ENCODE measurements around the gene SNAI3.

Gene SNAI3

GRCh38 chr16:88686439-88687253, at the start of gene SNAI3:
Gene SNAI3 (minus strand): TSS chr16:88686507. CDS start chr16:88686406, 101 bp downstream.
- DNase-seq (ENCODE audit: low read depth in 2 of 2): peak; percentile 65 to 70

DNA sequence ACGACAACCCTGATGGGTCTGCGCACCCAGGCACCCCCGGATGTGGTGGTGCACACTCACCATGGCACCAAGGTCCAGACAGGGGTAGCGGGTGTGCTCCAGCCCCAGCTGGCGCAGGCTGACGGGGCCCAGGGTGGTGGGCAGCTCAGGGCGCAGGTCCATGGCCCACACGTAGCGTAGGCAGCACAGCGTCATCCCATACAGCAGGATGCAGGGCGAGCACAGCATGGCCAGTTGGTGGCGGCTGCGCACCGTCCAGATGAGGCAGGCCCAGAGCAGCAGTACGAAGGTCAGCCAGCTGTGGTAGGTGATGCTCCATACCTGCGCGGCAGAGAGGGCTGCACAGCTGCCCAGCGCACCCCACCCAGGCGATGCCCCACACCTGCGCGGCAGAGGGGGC, 49.8 kb upstream of the SNAI3 start:
- DNase-seq (ENCODE audit: low read depth in 2 of 2): no peak

- no peak for DNase-seq (ENCODE audit: low read depth in 2 of 2)
Observed at GRCh38 chr16:88735616-88736015, 49.3 kb upstream of the SNAI3 start.

- no peak for DNase-seq (ENCODE audit: low read depth in 2 of 2)
Observed at GRCh38 chr16:88735121-88735520, 48.8 kb upstream of the SNAI3 start.

DNA sequence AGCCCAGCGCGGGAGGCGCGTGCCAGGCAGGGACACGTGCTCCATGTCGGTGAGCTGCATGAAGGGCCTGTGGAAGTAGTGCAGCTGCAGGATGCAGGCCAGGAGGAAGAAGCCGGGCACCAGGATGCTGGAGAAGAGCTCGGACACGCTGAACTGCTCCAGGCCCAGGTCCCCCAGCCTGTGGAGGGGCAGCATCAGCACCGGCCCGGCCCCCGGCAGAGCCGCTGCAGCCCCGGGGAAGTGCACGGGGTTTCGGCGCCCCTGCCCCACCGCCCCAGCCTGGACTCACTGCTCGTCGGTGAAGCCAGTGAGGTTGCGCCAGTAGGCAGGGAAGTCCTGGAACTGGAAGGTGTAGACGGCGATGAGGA, 48.0 kb upstream of the SNAI3 start:
- DNase-seq (ENCODE audit: low read depth in 2 of 2): no peak

DNA sequence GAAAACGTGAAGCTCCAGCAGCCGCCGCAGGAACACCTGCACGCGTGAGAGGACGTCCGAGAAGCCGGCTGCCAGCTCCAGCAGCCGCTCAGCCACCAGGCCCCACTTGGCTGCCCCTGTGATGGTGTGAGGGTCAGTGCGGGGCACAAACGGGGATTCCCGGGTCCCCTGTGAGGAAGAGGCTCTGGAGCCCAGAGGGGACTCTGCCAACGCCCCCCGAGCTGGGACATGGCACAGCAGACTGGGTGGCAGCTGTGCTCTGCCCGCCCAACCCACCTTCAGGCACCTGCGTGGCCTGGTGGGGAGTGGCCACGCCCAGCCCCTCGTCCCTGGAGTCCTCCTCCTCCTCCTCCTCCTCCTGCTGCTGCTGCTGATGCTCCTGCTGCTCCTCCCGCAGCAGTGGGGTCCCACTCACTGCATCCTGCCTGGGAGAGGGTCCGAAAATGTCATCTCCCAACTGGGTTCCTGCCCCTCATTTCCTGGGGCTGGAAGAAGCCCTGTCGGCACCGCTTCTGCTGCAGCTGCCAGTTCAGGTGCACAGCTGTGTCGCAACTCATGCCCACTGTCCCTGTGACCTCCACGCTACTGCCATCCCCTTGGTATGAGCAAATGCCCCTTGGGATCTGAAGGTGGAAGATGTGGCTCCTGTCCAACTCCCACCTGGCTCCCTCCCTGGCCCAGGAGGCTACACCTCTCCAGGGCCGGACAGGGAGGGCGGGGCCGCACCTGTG, 47.5 kb upstream of the SNAI3 start:
- DNase-seq (ENCODE audit: low read depth in 2 of 2): no peak

GRCh38 chr16:88732961-88733294, 46.6 kb upstream of the SNAI3 start:
- no peak for DNase-seq (ENCODE audit: low read depth in 2 of 2)

- no peak for DNase-seq (ENCODE audit: low read depth in 2 of 2)
Observed at GRCh38 chr16:88732172-88732960, 46.1 kb upstream of the SNAI3 start.

GRCh38 chr16:88731699-88732098, 45.4 kb upstream of the SNAI3 start:
- no peak for DNase-seq (ENCODE audit: low read depth in 2 of 2)

DNA sequence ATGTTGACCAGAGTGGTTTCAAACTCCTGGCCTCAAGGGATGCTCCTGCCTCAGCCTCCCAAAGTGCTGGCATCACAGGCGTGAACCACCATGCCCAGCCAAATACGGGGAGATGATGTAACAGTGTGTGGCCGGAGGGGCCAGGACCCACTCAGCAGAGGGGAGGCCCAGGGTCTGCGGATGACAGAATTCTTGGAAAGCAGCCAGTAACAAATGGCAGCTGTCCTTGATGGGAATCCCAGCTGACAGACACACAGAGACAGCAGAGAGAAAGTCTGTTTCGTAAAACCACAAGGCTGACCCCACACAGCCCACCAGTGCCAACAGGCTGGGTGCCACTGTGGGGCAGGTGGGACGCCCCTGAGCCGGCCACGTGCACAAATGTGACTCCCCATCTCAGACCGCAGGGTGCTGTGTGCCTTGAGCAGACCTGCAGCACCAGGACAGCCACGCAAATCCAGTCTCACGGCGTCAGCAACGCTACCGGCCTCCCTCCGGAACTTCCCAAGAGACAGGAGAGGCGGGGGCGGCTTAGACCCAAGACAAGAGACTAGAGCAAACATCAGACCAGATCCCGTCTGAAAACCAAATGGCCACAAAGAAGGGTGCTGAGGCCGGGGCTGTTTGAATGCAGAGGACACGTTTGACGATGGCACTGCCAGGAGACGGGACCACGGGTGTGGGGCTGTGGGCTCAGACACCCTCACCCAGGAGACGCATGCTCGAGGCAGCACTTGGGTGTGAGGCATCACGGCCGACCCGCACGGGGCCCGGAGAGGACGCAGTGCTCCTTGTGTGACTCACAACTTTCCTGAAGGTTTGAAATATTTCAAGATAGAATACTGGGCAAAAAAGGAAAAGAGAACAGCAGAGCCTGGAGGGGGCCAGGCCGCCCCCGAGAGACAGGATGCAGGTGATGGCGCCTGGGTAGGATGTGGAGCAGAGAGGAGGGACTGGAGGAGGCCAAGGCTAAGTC, 44.6 kb upstream of the SNAI3 start:
- no peak for DNase-seq (ENCODE audit: low read depth in 2 of 2)

DNA sequence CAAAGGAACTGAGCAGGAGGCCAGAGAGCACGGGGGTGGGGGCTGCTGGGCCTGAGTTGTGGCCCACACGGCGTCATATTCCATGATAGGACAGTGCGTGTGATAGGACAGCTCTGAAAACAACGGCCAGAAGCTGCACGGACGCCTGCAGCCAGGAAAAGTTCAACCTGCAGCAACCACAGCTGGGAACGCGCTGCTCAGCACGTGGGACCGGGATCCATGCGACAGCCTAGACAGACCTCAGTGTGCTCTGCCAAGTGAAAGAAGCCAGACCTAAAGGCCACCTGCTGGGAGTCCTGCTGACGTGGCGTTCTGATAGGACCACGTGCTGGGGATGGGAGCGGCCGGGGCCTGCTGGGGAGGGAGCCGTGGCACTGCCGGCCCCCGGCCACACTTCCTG, 41.6 kb upstream of the SNAI3 start:
- no peak for DNase-seq (ENCODE audit: low read depth in 2 of 2)

GRCh38 chr16:88726981-88727380, 40.7 kb upstream of the SNAI3 start:
- no peak for DNase-seq (ENCODE audit: low read depth in 2 of 2)

DNA sequence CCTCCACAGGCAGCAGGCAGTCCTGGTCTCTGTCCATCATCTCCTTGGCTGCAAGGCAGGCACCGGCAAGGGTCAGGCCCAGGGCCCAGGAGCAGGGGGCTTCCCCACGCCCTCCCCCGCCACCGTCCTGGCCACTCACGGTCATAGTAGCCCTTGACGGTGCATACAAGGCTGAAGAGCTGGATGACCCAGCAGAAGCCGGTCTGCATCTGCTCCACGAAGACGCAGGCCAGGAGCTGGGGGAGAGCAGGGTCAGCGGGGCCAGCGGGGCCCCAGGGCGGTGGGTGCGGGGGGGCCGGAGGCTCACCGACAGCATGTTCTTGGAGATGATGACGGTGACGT, 40.1 kb upstream of the SNAI3 start:
- DNase-seq (ENCODE audit: low read depth in 2 of 2): no peak

GRCh38 chr16:88725609-88726407, 39.5 kb upstream of the SNAI3 start:
- no peak for DNase-seq (ENCODE audit: low read depth in 2 of 2)

- DNase-seq (ENCODE audit: low read depth in 2 of 2): no peak
Observed at GRCh38 chr16:88724855-88725555, 38.7 kb upstream of the SNAI3 start.

DNA sequence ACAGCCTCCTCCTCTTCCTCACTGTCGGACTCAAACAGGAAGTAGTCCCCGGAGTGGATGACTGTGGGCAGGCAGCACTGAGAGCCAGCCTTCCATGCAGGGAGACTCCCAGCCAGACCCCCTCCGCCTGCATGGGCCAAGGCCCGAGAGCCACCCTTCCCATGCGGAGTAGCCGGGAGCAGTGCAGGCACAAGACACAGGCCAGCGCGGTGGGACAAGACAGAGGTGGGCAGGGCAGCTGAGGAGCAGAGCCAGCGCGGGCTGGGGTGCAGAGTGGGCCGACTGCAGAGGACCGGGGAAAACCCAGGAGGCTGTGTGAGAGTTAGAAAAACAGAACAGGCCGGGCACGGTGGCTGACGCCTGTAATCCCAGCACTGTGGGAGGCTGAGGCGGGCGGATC, 37.6 kb upstream of the SNAI3 start:
- no peak for DNase-seq (ENCODE audit: low read depth in 2 of 2)

- no peak for DNase-seq (ENCODE audit: low read depth in 2 of 2)
Observed at GRCh38 chr16:88723507-88723887, 37.2 kb upstream of the SNAI3 start.

GRCh38 chr16:88722784-88723506, 36.6 kb upstream of the SNAI3 start:
- no peak for DNase-seq (ENCODE audit: low read depth in 2 of 2)
